Kasumi-1 (cell line): Measurements from ENCODE around the gene XRRA1.
"Not testable (repeated sequence)": the region's sequence is repeated elsewhere in the genome, so short reads cannot be mapped to it uniquely, and the experiment has no call there.

Experiments used
- DNase-seq, 2 experiments: peaks; one replicate each; lab custom pipeline; 2025; lab: John Stamatoyannopoulos, UW

Gene XRRA1, protein sequence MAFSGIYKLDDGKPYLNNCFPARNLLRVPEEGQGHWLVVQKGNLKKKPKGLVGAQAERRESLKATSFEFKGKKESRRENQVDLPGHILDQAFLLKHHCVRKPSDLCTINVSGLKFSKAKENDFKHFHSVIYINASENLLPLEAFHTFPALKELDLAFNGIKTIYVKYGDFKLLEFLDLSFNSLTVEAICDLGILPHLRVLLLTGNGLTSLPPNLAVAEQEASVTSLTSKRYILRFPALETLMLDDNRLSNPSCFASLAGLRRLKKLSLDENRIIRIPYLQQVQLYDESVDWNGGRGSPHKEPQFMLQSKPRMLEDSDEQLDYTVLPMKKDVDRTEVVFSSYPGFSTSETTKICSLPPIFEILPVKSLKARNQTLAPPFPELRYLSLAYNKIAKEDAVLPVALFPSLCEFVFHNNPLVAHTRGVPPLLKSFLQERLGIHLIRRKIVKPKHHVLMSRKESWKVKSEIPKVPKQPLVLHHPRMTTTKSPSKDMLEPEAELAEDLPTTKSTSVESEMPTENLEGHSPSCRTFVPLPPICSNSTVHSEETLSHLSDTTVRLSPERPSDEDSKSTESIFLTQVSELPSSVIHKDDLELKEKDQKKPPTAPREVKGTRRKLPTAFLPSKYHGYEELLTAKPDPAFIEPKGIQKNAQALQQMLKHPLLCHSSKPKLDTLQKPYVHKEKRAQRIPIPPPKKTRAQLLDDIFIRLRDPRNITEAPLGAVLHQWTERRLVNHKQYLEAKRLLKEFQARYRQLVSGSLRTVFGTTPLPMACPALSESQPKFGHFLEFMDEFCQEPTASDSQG

DNA sequence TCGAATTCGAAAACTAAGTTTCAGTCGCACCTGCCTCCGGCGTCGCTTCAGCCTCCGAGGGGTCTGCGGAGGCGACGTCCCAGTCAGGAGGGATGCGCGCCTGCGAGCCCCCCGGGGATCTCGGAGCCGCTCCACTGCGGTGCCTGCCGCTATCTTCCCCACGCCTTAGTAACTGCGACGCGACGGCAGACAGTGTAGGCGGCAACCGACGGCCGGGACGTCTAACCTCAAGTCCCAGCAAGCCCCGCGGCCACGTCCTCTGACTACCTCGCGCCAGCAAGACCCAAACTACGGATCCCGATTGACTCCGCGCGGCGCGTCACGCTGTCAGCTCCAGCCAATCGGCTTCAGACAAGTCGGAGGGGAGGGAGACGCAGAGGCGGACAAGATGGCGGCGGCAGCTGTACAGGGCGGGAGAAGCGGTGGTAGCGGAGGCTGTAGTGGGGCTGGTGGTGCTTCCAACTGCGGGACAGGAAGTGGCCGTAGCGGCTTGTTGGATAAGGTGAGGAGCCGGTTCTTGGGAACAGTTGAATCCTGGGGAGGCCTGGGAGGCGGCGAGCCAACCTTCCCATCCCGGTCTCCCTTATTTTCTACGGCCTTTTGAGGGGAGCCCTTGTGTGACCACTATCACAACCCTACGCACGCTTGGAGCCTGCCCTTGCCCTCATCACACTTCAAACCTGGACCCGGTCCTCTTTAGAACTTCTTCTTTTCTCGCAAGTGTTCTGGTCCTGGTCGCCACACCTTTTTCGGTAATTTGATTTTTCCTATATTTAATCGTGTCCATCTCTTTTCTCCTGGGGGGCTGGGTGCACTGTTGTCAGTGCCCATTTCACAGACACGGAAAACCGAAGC, at the start of gene XRRA1, which contains the start of gene SPCS2:
Gene XRRA1 (minus strand): TSS at position 194 of the 855 bp plus-strand sequence. CDS start 8,213 bp downstream, outside the sequence.
Gene SPCS2 (plus strand): TSS at position 369 of the 855 bp plus-strand sequence. CDS start 20 bp downstream, at position 389.
- DNase-seq: peak; percentile 99

DNA sequence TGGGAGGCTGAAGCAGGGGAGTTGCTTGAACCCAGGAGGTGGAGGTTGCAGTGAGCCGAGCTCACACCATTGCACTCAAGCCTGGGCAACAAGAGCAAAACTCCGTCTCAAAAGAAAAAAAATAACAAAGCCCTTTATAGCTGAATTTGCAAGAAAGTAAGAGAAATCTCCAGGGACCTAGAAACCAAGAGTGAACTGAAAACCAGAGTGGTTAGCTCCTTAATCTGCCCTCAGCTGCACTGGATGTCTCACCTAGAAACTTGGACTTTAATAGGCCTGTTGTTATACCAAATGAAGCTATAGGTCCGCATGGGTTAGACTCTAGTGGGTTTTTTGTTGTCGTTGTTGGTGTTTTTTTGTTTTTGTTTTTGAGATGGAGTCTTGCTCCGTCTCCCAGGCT, 44.0 kb upstream of the XRRA1 start:
- DNase-seq: no peak

DNA sequence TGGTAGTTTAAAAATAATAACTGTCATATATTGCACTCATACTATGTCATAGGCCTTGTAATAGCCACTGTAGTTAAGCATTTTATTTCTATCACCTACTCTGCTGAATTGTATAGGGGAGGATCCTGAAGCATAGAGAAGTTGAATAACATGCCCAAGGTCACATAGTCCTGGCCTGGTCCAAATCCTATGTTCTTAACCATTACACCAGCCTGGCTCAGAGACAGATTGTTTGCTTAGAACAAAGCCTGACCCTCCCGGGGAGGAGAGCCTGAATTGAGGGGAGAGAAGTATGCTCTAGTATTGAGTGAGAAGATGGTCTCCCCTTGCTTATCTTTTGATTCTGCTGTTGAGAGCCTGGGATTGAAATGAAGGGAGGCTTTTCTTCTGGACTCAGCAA, 42.0 kb upstream of the XRRA1 start:
- no peak for DNase-seq

DNA sequence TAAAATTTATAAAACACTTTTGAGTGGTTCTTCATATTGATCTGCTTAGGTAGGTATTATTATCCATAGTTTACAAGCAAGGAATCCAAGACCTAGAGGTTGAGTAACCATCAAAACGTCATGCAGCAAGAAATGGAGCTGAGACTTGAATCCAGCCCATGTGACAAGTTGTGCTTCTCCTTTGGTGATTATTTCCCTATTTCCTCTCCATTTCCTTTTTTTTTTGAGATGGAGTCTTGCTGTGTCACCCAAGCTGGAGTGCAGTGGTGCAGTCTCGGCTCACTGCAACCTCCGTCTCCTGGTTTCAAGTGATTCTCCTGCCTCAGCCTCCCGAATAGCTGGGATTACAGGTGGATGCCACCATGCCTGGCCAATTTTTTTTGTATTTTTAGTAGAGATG, 41.3 kb upstream of the XRRA1 start:
- DNase-seq: peak in 1 of 2 experiments; percentile 28

DNA sequence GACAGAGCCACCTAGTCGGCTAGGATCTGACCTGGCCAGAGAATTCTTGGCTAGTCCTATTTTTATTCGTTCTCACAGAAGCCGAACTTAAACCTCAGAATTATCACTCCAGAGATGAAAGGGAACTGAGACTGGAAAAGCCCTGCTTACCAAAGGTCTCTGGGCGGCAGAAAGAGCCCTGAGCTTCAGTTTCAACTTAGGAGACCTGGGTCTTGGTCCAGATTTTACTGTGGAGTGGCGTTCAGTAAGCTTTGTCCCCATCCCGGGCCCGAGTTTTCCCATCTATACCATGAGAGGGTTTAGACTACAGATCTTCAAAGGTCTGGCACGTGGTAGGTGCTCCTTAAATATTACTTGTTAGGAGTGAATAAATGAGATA, 40.4 kb upstream of the XRRA1 start:
- DNase-seq: peak in 1 of 2 experiments; percentile 29

DNA sequence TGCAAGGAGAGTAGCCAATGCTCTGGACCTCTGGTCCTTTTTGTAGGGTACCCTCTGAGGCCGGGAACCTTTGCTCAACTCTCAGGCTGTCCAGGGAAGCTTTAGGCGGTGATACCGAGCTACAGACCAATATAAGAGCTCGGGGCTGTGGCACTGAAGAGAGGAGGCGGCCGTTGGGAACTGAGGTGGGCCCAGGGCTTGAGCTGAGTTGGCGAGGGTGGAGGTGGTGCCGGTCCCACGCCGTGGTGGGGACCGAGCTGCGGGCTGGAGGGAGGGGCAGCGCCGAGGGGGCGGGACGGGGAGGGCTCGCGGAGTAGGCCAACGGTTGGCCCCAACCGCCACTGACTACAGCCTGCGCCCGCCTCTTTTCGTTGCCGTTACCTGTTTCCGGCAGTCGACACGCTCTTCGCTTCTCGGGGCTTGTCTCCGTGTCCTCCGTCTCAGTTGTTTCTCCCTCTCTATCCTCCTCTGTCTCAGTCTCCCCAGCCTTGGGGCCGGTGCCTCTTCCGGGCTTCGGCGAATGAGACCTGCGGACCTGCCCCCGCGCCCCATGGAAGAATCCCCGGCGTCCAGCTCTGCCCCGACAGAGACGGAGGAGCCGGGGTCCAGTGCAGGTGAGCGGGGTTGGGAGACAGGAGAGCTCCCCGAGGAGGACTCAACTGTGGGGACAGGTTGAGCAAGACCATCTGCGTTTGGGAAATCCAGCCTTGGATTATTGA, 39.8 kb upstream of the XRRA1 start, which contains the start of gene NEU3:
Gene NEU3 (plus strand): TSS at position 393 of the 719 bp plus-strand sequence. CDS start 128 bp downstream, at position 521.
- peak; percentile 93 for DNase-seq

DNA sequence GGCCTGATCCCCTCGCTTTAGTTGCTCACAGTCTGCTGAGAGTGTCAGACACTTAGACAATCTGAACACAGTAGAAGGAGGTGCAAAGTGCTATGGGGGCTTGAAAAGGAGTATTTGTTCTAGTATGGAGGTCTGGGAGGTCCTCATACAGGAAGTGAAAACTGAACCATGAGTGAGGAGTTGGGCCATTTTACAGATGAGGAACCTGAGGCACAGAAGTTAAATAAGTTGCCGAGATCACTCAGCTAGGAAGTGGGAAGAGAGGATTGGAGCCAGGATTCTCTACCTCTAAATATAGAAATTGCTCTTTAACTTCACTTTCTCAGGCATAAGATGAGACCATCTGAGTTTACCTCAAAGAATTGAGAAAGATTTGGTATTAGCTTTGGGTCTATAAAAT, 35.8 kb upstream of the XRRA1 start:
- no peak for DNase-seq

DNA sequence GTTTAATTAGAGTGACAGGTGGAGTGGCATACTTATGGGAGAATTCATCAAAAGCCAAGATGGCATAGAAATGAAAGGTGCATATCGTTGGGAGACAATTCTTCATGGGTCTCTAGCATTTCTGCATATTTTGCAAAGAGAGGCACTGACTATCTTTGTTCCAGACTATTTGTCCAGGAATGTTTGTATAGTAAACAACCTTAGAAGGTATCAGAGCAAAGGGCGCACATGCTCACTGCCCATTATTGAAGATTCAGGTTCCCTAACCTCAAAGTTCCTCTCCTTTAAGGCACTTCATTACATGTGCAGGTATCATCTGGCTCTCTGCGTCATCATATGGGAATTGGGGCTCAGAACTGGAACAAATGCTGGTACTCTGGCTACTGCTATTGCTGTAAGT, 35.2 kb upstream of the XRRA1 start:
- DNase-seq: no peak

DNA sequence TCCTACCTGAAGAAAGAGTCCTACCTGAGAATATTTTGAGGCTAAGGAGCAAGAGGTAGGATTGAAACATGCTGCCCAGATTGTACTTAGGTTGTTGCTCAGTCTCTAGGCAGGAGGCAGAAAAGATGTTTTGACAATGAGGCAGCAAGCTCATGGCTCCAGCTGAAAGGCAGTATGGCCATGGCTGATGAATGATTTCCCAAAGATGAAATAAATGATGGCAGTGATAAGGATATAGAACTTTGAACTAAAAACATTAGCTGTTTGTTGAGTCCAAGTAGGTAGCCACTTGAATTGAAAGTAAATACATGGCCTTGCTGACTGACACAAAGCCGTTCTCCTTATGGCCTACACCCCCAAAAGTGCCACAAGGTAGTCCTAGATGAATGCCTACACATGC, 33.0 kb upstream of the XRRA1 start:
- no peak for DNase-seq

DNA sequence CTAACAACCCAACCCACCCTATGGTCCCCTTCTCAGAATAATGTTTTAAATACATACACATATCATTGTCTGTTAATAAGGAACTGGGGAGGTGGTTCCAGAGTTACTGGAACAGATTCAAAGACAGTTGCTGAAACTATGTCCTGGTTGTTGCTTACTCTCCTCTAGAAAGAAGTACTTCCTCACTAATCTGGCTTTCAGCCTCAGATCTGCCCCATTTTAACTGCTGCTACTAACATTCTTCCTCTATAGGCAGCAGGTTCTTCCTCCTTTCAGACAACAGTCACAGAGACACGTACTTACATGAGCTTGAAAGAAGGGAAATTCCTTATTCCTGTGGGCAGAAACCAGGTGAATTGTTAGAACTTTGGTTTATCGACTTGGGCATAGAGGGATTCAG, 31.7 kb upstream of the XRRA1 start:
- peak; percentile 77 to 85 for DNase-seq

DNA sequence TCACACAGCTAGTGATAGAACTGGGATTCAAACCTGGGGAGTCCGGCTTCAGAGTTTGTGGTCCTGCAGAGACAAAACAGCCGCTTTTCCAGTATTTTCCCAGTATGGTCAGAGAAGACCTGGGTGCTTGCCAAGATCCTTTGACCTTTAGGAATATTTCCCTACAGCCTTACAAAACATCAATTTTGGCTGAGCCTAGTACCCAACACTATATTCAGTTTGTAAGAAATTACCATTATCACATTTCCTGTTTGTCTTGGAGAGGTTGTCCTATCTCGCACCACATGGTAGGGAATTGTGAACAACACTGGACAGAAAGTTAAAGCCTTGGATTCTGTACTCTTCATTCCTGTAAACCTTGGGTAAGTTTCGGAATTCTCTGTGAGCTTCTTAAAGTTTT, 29.1 kb upstream of the XRRA1 start:
- DNase-seq: no peak

DNA sequence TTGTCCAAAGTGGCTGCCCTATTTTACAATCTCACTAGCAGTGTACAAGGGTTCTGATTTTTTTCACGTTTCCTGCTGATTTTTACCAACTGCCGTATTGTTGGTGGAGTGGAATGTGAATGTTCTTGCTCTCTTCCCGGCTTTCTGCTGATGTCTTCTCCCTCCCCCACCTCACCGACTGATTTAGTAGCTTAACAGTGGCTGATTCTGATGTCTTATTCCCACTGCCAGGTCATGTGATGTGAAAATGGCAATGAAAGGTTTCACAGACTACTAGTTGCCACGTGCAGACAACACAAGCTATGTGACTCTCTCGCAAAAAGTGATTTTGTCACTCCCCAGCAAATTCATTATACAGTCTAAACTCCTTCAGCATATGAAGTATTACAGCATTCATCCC, 22.5 kb upstream of the XRRA1 start:
- DNase-seq: no peak

DNA sequence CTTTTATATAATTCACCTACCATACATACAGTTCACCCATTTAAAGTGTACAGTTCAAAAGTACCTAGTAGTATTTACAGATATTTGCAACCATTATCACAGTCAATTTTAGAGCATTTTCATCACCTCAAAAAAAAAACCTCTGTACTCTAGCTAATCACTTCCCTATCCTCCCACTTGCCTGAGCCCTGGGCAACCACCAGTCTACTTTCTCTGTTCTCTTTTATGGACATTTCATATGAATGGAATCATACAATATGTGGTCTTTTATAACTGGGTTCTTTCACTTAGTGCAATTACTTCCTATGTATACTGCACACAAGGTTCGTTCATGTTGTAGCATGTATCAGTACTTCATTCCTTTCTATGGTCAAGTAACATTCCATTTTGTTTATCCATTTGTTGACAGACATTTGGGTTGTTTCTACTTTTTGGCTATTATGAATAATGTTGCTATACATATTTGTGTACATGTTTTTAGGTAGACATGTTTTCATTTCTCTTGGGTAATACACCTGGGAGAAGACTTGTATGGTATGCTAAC, 22.0 kb upstream of the XRRA1 start:
- DNase-seq: no peak

DNA sequence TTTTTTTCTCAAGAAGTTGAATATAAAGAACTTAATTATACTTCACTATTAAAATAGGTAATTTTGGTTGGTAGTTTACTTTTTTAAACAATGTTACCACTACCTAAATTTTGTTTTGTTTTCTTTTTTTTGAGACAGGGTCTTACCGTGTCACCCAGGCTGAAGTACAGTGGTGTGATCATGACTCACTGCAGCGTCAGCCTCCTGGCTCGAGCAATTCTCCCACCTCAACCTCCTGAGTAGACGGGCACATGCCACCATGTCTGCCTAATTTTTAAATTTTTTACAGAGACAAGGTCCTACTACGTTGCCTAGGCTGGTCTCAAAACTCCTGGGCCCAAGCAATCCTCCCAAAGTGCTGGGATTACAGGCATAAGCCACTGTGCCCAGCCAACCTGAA, 17.8 kb upstream of the XRRA1 start:
- DNase-seq: no peak

DNA sequence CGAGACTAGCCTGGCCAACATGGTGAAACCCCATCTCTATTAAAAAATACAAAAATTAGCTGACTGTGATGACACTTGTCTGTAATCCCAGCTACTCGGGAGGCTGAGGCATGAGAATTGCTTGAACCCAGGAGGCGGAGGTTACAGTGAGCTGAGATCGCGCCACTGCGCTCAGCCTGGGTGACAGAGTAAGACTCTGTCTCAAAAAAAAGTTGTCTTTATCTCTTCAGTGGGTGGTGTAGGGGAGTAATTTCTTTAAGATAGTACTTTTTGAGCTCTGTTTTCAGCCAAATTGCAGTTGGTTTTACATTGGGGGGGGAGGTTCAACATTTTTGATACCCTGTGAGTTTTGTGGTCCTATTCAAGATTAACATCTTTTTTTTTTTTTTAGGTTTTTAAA, 11.2 kb upstream of the XRRA1 start:
- DNase-seq: not testable (repeated sequence)

DNA sequence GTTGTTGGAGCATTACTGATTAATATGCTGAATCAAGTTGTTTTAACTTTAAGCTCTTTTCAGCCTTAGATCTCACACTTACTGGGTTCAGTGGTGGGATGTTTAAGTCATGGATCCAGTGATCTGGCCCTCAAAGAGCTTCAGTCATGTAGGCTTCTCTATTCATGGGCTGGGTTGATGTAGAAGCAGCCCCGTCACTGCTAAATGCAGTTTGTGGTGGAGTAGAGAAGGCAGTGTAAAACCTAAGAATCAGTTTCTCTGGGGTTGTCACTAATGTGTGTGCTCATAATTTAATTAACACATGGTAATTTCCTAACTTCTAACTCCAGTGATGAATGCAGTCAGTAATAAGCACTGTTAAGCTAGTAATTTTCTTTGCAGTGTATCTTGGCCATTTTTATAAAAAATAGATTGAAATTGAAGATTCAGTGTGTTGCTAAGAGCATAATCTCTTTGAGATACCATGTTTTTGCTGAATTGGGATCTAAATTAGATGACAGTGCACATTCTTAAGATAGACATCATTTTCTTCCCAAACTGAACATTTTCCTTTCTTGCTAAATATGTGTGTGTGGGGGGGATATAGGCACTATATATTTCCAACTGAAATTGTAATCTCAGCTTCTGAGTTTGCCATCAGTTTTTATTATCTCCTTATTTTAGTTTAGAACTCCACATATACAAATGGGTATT, 9.2 kb upstream of the XRRA1 start:
- no peak for DNase-seq

DNA sequence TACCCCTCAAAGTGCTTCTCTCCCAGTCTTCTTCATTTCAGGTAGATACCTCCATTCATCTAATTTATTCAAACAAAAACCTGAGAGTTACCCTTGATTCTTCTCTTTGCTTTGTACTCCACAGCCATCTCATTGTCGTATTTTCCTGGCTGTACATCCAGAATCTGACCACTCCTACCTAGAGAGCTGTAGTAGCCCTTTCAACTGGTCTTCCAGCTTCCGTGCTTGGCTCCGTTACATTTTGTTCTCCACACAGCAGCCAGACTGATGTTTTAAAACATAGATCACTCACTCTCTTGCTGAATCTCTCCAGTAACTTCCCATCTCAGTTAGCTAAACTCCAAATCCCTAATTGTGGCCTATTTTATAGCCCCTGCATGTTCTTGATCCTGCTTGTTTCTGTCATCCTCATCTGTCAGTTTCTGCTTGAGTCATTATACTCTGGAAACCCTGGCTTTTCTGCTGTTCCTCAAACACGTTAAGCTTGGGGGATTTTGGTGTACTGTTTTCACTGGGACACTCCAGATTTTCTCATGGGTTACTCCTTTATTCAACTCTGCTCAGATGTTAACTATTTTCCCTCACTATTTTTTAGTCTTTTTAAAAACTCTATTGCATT, 7.6 kb upstream of the XRRA1 start:
- no peak for DNase-seq

DNA sequence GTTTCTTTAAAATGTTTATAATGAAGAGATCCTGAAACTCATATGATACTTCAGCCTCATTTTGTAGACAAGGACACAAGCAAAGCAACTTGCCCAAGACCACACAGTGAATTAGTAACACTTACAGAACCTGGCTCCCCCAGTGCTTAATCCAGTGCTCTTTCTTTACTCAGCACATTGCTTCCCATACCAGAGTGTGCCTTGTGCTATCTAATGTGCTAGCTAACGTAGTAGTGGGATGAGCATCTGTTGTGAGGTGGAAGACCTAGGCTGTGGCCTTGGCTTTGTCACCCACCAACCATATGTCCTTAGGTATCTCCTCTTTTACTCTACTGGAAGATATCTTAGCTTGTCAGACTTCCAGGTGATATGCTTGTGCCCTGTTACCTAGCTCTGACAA, 5.3 kb upstream of the XRRA1 start:
- DNase-seq: no peak

DNA sequence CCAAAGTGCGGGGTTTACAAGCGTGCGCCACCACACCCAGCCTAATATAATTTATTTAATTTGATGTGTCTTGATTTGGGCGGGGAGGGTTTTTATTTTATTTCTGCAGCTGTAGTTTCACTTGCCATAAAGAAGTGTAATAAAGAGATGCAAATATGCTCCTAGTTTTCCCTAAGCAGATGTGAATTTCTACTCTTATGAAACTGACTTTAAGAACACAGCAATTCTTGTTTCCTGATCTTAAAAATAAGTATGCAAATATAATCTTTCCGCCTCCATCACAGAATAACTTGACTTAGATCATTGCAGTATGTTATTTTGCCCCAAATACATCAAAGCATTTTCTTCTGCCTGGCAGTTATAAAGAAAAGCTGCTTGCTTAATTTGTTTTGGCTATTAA, 4.6 kb upstream of the XRRA1 start:
- no peak for DNase-seq

DNA sequence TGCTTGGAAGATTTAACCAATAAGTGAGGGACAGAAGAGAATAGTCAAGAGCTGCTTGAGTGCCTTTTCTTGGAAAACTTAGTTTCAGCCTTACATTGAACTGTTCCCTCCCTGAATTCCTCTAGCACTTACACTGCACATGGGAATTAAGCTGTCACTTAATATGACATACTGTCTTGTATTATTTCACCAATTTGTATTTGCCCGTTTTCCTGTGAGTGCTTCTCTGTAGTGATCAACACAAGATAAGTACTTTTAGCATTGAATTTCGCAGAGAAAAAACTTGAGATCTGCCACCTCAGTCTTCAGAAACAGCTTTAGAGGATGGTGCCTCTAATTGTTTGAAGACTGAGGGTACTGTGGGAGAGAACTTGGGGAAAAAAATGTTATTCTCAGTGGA, 3.9 kb upstream of the XRRA1 start:
- DNase-seq: no peak
